ENCODE results near the gene KLHL3.

The KLHL3 gene

DNA sequence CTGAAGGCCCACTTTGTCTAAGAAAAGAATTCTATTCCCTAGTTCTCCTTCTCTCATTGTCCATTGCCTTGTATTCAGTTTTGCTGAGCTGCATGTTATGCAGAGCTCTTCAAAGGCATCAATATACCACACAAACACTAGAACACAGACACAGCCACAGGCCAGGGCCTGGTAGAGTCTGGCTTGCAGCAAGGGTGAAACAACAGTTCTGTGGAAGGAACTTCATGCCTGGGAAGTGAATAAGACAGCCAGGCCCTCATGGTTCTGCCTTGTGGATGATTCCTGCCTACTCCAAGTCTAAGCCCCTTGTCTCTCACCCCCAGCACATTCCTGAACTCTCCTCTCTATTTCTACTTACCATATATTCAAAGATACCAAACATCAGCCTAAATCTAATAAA, 30.8 kb downstream of the KLHL3 start:
- DNase-seq, result no peak

DNA sequence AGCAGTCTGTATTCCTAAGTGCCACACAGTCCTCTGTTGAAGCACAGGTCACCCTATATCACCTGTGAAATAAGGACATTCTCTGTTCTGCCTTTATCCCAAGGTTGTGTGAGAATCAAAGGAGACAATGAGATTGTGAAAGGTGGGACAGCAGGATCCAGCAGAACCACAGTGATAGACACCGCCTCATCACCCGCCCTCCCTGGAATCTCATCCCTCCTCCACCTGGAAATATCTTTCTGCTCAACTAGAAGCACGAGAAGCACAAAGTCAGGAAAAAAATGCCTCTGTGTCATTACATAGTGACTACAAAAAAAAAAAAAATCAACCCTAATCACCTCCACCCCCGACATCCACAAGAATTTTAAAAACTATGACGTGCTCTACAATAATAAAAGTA, 32.3 kb downstream of the KLHL3 start:
- DNase-seq, result no peak

DNA sequence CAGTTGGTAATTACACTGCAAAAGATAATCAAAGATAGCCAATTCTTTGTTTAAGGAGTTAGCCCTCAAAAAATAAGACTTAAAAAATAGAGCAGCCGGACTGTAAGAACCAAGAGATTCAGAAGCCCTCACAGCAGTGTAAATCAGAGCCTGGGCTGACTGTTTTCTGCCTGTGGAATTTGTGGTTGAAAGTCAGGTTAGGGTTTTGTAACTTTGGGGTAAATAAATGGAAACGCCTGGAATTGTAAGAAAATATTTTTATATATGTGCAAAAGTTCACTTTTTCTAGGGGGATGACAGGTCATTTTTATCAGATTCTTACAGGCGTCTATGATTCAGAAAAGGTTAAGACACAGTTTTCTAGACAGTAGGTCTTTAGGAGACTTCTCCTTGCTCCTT, 35.6 kb downstream of the KLHL3 start:
- no peak for DNase-seq

DNA sequence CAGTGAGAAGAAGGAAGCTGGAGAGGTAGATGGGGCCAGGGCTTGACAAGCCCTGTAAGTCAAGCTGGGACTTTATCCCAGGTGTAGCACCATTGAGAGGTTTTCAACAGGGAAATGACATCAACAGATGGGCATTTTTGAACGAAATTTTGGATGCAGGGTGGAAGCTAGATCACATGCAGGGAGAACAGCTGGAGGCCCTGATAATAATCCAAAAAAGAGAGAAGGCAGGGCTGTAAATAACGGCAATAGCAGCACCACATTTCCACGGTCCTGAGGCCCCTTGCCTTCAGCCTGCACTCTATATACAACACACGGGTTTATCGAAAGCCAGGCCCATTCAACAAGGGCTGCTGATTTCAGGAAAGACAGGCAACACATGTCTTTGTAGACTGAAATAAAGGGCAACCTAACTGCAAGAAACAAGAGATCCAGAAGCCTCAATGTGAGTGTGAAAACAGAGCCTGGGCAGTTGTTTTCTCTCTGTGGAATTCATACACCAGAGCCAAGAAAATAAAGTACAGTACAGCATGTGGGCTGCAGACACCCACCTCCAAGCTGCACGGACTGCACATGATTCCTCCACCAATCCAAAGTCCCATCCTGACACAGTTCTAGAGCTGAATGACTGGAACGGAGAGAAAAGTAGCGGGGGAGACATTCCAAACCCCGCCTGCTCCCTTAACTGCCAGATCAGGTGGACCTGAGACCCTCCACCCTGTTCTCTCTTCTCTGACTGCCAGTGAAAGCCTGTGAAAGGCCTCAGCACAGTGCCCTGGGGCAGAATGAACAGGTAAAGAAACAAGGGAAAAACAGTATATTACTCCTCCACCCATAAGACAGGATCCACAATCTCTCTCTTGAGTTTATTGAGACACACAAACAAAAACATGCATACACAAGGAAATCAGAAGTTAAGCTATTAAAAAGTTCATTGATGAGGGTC, 36.3 kb downstream of the KLHL3 start:
- DNase-seq, result no peak

DNA sequence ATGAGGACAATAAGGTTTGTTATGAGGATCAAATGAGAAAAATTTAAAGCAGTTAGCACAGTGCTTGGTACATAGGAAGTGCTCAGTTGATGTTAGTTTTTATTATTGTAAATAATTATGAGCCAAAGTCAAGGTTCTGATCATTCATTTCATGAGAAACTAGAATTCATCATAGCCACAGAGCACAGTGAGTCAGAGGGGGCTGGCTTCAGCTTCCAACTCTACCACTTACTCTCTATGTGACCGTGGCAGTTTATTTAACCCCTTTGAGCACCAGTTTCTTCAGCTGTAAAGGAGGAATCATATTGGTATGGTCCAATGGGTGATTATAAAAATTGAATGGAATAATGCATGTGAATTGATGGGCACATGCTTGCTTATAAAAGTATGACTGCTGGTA, 39.4 kb downstream of the KLHL3 start:
- DNase-seq, result no peak

DNA sequence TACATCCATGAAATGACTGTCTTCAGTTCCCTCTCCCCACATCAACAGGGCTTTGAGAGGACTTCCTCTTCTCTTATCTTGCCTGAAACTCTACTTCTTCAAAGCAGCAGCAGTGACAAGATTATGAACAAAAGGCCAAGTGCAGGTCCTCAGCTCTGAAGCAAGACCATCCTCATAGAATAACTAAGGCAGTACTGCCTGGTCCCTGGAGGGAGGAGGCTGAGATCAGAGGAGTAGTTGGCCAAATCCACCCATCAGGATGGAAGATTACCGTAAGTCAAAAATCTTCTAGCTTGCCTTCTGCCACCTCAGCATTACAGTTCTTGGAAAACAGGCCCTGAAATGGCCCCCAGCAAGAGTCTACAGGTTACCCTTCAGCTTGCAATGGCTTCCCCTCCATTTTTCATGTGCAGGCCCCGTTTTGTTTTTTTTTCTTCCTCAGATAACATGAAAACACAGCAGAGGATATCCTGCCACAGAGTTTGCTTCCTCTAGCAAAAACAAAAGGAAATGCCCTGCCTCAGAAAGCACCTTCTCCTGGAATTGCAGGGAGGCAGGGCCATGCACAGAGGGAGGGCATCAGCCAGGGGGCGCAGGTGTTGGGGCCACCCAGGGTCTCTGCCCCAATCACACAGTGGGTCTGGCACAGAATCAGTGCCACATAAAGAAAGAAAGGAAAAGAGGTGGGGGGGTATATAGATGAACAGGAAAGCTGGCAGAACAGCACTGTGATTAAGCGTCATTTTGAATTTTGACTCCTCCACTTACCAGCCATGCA, 40.0 kb downstream of the KLHL3 start:
- DNase-seq, result no peak

DNA sequence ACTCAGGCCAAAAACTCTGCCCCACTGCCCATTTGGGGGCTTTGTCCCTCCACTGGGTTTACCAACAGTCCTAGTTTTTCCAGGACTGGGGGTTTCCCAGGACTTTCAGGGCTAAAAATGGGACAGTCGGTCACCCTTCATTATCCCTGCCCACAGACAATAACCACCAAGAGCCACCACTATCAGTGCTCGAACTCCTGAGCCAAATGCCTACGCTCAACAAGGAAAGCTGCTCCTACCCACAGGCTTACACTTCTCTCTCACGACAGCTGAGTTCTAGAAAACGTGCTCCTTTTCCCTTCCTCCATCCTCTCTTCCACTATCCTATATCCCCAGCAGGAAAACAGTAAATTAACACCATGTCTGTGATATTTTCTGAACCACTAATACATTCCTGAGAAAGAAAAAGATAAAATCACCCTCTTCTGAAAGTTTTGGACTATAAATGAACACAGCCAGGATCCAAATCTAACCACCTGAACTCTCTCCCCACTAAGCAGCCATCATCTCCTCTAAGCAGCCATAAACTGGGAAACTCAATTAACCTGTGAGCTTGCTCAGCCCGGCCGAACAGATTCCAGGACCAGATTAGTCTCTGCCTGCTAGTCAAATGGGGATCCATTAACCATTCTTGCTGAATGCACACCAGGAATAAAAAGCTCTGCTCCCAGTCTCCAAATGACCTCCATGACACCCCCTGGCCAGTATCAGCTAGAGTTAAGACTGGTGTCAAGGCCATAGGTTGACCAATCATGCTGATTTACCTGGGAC, 41.8 kb downstream of the KLHL3 start:
- no peak for DNase-seq

DNA sequence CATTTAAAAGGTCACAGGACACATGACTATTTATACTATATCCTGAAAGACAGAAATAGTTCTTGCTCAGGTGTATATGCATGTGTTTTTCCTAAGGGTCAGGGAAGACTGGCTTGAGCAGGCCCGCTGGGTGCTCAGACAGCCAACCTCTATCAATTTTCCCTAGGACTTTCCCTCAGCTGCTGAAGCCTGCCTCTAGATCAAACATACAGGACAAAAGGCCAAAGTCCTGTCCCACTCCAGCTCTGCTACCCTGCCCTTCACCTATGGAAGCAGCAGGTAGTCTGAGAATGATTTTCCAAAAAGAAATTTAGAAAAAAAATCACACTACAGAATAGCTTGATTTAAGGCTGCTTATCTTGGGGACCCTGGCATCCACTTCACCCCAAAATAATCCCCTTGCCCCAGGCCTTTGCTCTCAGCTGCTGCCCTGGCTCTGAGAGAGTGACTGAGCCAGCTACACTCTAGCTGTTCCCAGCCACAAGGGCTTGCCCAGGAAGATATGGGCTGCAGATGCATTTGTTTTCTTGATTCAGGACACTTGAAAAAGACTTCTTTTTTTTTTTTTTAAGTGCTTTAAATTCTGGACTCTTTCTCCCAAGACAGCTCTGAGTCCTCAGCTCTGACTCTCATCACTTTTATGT, 42.5 kb downstream of the KLHL3 start:
- no peak for DNase-seq

DNA sequence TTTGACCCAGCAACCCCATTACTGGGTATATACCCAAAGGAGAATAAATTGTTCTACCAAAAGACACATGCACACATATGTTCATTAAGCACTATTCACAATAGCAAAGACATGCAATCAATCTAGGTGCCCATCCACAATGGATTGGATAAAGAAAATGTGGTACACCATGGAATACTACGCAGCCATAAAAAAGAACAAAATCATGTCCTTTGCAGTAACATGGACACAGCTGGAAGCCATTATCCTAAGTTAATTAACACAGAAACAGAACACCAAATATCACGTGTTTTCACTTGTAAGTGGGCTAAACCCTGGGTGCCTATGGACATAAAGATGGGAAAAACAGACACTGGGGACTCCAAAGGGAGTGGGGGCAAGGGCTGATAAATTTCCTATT, 46.6 kb downstream of the KLHL3 start:
- DNase-seq, result no peak

DNA sequence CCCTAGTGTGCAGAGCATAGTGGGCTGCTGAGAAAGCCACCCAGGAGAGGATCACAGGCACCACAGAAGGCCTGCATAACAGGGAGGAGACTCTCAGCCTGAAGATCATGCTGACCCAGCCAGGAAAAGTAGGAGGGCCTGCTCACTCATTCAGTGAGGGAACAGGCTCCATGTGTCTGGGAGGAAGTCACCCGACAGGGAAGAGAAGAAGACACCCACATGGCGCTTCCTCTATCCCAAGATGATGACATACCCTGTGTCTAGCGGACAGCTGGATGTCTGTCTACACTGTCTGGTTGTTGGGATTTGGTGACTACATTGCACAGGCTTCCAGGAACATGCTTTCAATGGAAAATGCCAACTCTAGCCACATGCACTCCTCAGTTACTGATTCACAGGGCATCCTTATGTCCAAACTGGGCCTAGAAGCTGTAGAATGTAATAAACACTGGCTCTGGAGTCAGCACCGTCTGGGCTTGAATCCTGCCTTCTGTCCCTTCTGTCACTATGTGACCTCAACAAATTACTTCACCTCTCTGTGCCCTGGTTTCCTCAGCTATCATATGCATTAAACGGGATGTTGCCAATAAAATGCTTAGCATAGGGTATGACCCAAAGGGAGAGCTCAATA, 47.6 kb downstream of the KLHL3 start:
- DNase-seq, result no peak

DNA sequence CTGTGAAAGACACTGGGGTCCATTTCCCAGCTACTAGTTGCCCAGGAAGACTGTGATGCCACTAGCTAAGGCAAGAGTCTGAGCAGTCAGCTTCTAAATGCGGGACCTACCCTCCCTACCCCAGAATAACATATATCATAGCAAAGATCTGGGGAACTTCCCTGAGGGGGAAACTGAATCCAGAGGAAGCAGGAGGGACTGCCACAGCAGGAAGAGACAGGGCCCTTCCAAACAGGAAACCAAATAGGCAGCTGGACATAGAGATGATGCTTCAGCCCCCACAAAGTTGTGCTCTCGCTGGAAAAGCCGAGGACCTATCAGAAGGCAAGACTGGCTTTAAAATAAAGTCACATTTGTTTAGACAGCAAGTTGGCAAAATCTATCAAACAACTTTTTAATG, 51.1 kb downstream of the KLHL3 start:
- no peak for DNase-seq

DNA sequence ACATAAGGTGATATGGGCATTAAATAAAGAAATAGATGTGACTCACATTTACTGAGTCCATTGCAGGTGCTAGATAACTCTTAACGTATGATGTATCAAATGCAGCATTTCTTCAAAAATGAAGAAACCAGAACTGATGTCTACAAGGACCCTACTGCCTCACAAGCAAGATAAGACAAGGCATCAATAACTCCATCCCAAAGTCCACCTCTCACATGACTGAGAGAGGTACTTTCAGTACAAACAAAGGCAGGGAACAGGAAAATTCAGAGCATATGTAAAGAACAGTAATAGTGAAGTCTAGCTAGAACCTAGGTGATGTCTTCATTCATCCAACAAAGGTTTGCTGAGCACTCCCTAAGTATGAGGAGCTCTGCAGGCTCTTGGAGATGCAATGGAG, 54.7 kb downstream of the KLHL3 start:
- DNase-seq, result no peak

DNA sequence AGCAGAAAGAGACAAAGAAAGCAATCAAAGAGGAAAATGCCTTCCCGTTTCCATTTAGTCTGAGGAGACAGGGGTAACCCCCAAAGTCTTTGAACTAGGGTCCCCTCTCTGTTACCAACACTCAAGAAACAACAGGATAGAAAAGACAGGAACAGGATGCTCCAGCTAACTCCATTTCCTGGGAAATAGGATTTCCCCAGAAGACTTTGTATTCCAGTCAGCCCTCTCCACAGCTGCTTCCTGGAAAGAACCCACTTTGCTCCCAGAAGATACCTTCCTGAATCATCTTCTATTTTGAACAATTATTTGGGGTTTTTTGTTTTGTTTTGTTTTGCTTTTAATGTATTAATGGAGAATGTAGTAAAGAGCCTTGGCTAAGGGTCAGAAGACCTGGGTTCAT, 56.0 kb downstream of the KLHL3 start:
- no peak for DNase-seq

DNA sequence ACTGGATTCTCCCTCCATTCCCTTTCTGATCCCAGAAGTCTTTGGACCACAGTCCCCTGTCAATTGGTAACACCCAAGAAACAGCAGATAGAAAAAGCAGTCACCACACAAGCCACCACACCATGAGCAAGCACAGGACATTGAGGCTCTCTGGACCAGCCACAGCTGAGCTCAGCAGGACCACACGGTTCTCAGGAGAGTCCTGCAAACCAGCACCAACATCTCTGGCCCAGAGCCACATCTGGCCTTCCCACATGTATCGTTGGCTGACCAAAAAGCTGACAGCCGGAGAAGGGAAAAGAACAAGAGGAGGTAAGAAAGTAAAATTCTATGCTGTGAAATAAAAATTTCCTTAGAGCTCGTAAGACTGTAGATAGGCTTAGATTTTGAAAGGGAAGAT, 56.7 kb downstream of the KLHL3 start:
- no peak for DNase-seq

DNA sequence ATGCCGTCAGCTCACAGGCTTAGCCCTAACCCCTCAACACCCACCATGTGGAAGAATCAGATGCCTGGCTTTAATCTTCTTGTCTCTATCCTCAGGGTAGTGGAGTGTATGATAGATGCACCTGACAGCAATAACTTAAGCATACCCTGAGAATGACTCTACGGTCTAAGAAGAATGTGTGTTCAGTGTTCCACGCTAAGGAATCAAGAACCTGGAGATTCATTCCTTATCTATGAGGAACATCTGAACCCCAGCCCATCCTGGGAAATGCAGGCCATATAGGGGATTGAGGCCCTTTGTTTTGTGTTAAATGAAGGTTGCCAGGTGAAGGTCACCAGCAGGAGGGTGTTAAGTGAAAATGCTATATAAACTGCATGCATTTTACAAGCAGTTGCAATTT, 63.0 kb downstream of the KLHL3 start:
- no peak for DNase-seq

DNA sequence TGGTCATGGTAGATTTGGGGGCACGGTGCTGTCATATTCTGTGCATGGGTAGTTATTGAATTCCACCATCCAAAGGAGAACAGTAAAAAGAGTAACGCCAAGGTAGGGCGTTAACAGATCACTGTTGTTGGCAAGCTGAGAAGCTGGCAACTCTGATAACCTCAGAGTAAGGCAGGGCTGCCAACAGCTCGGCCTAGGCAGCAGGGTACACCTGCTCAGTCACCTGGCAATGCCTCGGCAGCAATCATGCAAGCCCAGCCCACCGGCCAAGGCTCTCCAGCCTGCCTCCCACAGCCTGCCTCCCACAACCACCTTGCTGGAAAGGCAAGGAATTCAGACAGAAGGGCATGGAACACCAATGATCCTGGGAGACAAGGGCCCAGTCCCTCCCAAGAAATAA, 63.9 kb downstream of the KLHL3 start:
- no peak for DNase-seq

DNA sequence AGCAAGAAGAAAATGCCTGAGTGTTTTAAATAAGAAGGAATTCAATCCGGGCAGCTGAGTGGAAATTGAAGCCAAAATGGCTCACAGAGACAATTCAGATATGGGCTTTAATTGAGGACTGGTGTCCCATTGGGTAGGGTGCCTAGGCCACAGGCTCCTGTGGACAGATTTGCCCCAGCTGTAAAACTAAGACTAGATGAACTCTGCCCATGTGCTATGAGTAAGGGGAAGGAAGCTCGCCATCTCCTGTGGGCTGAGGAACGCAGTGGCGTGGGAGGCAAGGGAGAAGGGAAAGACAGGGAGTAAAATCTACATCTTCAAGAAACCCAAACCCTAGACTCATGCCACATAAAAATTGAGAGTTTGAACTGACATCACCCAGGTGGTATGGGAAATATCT, 66.1 kb downstream of the KLHL3 start:
- no peak for DNase-seq

DNA sequence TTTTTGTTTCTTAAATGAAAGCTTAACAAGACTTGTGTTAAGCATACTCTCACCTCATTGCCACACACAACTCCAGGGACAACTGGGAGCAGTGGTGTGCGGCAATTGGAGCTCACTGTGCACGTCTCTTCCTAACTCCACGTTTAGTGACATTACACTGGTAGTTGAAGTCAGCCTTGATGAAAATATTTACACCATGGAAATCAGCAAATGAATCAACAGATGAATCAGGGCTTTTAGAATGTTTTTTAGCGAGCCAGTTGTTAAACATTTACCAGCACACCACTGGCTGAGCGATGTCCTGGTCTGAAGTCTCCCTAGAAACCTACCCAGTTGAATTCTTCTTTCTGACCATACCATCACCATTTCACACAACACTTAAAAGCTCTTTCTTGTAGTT, 67.3 kb downstream of the KLHL3 start:
- no peak for DNase-seq

DNA sequence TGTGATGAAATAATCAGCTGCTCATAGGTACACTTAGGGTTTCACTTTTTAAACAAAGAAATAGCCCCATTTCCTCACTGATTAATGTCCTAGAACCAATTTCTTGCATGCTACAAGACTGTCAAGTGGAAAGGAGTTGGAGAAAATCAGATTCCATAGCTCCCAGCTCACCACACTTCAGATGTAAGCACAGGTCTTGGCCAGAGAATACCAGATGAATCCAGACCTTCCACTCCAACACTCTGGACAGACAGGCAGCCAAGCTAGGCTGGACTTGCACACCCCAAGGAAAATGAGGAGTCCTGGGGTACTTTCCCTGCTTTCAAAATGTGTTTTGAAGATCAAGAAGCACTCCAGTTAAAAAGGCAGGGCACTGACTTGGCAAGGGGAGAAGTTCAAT, 68.5 kb downstream of the KLHL3 start:
- no peak for DNase-seq

DNA sequence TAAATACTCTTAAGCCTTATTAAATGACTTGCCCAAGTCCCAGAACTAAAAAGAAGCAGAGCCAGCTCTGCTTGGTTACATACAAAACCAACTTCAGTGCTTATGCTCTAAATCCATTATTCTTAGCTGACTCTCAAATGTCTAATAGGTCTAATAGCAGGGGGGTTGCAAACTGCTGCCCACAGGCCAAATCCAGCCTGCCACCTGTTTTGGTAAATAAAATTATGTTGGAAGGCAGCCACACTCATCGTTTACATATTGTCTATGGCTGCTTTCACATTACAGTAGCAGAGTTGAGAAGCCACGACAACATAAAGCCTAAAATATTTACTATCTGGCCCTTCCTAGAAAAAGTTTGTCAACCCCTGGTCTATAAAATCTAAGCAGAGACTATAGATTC, 69.0 kb downstream of the KLHL3 start:
- no peak for DNase-seq

DNA sequence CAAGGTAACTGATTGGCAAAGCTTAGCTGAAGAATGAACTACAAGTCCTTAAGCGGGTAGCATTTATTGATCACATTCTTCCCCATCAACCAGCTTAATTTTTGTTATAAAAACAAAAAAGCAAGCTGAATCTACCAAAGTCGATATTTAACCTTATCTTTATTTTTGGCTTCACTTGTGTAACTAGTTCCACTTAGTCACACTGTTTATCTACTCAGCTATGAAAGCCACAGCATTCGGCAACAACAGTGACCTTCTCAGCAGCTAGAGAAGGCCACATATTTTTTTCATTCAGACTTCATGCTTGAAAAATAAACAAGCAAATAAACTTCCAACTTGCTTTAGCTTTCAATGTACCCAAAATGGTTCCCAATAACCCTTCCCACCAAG, 69.4 kb downstream of the KLHL3 start:
- no peak for DNase-seq

DNA sequence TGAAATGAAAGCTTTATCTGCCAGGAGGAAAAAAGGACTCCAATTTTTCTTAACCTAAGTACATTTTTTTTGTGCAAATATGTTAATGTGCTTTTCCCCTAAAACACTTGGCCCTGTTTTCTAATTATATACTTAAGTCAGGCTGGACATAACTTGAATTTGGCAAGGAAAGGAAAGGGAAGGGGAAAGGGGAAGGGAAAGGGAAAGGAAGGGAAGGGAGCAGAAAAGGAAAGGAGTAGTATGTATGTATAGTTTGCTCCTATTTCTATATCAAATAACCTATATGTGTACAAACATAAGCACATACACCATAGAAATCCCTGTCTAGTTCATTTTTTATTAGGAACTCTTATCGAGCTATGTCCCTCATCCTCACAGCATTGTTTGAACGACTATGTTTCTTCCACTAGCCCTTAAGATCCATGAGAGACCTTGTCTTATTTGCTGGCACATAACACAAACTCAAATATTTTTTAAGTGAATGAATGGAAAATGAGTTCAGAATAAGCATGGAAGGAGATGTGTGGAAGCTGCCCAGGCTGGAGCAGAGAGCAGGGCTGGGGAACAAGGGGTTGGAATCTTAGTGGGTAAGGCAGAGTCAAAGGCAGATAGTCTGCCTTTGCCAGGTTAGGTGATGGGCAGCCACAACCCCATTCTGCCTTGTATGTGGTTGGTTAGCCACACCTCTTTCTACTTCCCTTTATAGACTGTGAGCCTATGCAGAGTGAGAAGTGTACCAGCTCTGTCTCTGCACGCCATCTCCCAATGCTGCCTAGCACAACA, 70.0 kb downstream of the KLHL3 start:
- peak; percentile 10 for DNase-seq

Data from CD4-positive, alpha-beta T cell treated with Interferon gamma for 1 hour (primary cell).